ENCODE results near the gene ENPP7. TPM values are rescaled to one million over a fixed set of nuclear protein-coding genes. Genes with fewer than 3 reads are reported as not detected.
A peak's percentile ranks its signal among the peaks of the same experiment; 100 is the strongest.

Gene ENPP7
- polyA plus RNA-seq, 3 donors, result not detected

GRCh38 chr17:79720705-79721292, 9.9 kb upstream of the ENPP7 start:
- Histone ChIP-seq H3K9ac (ENCODE audit: insufficient read depth, low read length, poor library complexity, severe bottlenecking) (no peak overlapping the region), H3K79me2 (ENCODE audit: insufficient read depth, low read length) (no peaks in the 10 kb centered on the region), H3K36me3 (replicated peaks in 1 of 2; ENCODE audit: control insufficient read depth in 1 of 2, insufficient read depth in 2 of 2, low read length in 2 of 2) (no peaks in the 10 kb centered on the region), H3K27ac (ENCODE audit: low read depth in 1 of 2, low read length in 2 of 2) (no peak overlapping the region), H3K9me3 (replicated peaks in 1 of 2; ENCODE audit: control insufficient read depth in 1 of 2, insufficient read depth in 1 of 2, low read length in 2 of 2) (no peaks in the 10 kb centered on the region), H3K4me1 (ENCODE audit: control insufficient read depth in 1 of 2, insufficient read depth in 2 of 2, low read length in 2 of 2) (no peaks in the 10 kb centered on the region), H3K4me3 (replicated peaks in 1 of 3; ENCODE audit: low read depth in 2 of 3, low read length in 3 of 3) (no peak overlapping the region), H2AFZ (ENCODE audit: insufficient read depth, low read depth, low read length, poor library complexity, severe bottlenecking) (no peak overlapping the region), H3K27me3 (ENCODE audit: control insufficient read depth in 2 of 2, insufficient read depth in 2 of 2, low read length in 2 of 2) (no peaks in the 10 kb centered on the region), H3K4me2 (replicated peaks; ENCODE audit: extremely low read depth, low read length, poor library complexity, severe bottlenecking) (no peak overlapping the region), H4K20me1 (ENCODE audit: insufficient read depth, low read length) (no peaks in the 10 kb centered on the region)
- Mint-ChIP-seq H3K27me3 (ENCODE audit: low read depth in 3 of 3) (peaks cover 2 to 11% (median 2%) of the 10 kb centered on the region in 3 donors), H3K9me3 (no peaks in the 10 kb centered on the region), H3K36me3 (no peaks in the 10 kb centered on the region), H3K4me1 (no peaks in the 10 kb centered on the region), H3K27ac (no peak overlapping the region), H3K4me3 (no peak overlapping the region)
- WGBS (ENCODE audit: insufficient coverage), result 77% methylated on average over 5 of the region's 15 CpGs
- TF ChIP-seq CTCF (IDR thresholded peaks at IDR 0.05), result no peak
- no peak for DNase-seq
- intact Hi-C loops (cut with micrococcal nuclease), result no loop called here

- Histone ChIP-seq H3K27ac (ENCODE audit: low read depth in 1 of 2, low read length in 2 of 2) (no peak overlapping the region), H3K4me3 (replicated peaks in 1 of 3; ENCODE audit: low read depth in 2 of 3, low read length in 3 of 3) (no peak overlapping the region), H3K9ac (ENCODE audit: insufficient read depth, low read length, poor library complexity, severe bottlenecking) (no peak overlapping the region), H3K4me1 (ENCODE audit: control insufficient read depth in 1 of 2, insufficient read depth in 2 of 2, low read length in 2 of 2) (no peaks in the 10 kb centered on the region), H2AFZ (ENCODE audit: insufficient read depth, low read depth, low read length, poor library complexity, severe bottlenecking) (no peak overlapping the region), H3K36me3 (replicated peaks in 1 of 2; ENCODE audit: control insufficient read depth in 1 of 2, insufficient read depth in 2 of 2, low read length in 2 of 2) (no peaks in the 10 kb centered on the region), H3K4me2 (replicated peaks; ENCODE audit: extremely low read depth, low read length, poor library complexity, severe bottlenecking) (no peak overlapping the region), H4K20me1 (ENCODE audit: insufficient read depth, low read length) (no peaks in the 10 kb centered on the region), H3K79me2 (ENCODE audit: insufficient read depth, low read length) (no peaks in the 10 kb centered on the region), H3K27me3 (ENCODE audit: control insufficient read depth in 2 of 2, insufficient read depth in 2 of 2, low read length in 2 of 2) (no peaks in the 10 kb centered on the region), H3K9me3 (replicated peaks in 1 of 2; ENCODE audit: control insufficient read depth in 1 of 2, insufficient read depth in 1 of 2, low read length in 2 of 2) (no peaks in the 10 kb centered on the region)
- Mint-ChIP-seq H3K9me3 (peaks cover 0 to 2% (median 0%) of the 10 kb centered on the region in 7 donors), H3K27me3 (ENCODE audit: low read depth in 3 of 3) (peaks cover 2 to 6% (median 2%) of the 10 kb centered on the region in 3 donors), H3K4me3 (no peak overlapping the region), H3K36me3 (no peaks in the 10 kb centered on the region), H3K4me1 (no peaks in the 10 kb centered on the region), H3K27ac (peak overlapping the region in 1 of 7 donors; percentile 20)
- no peak for TF ChIP-seq CTCF (IDR thresholded peaks at IDR 0.05)
- no peak for DNase-seq
- 100% methylated on average over 7 of the region's 10 CpGs for WGBS (ENCODE audit: insufficient coverage)
- intact Hi-C loops (cut with micrococcal nuclease), result no loop called here
Measured at GRCh38 chr17:79721993-79722671, 8.6 kb upstream of the ENPP7 start.
